IPS DF 19.7 (cell line): Measurements from ENCODE around the gene TMTC1.
A peak's percentile ranks its signal among the peaks of the same experiment; 100 is the strongest.

Experiments used
- DNase-seq: peaks from one replicate; pipeline ENCODE4 v3.0.0-alpha.2; 2013; ENCODE audit warnings: low read depth, low spot score

TMTC1 gene

GRCh38 chr12:29537298-29537697, 246.4 kb downstream of the TMTC1 start:
- DNase-seq = no peak

GRCh38 chr12:29534935-29535334, 248.8 kb downstream of the TMTC1 start:
- DNase-seq = no peak

- DNase-seq = no peak
Measured at GRCh38 chr12:29533815-29534489, 249.8 kb downstream of the TMTC1 start.

GRCh38 chr12:29531471-29531870, 252.3 kb downstream of the TMTC1 start:
- DNase-seq = no peak

GRCh38 chr12:29530436-29530835, 253.3 kb downstream of the TMTC1 start:
- DNase-seq = no peak

- no peak for DNase-seq
Measured at GRCh38 chr12:29528161-29528560, 255.6 kb downstream of the TMTC1 start.

GRCh38 chr12:29521951-29522350, 261.8 kb downstream of the TMTC1 start:
- DNase-seq = no peak

- DNase-seq = no peak
Measured at GRCh38 chr12:29519585-29520182, 264.1 kb downstream of the TMTC1 start.

- DNase-seq = no peak
Measured at GRCh38 chr12:29518407-29518806, 265.3 kb downstream of the TMTC1 start.

- no peak for DNase-seq
Measured at GRCh38 chr12:29517264-29517663, 266.5 kb downstream of the TMTC1 start.

- DNase-seq = no peak
Measured at GRCh38 chr12:29516431-29516875, 267.3 kb downstream of the TMTC1 start.

- DNase-seq = peak; percentile 15
Measured at GRCh38 chr12:29510591-29511185, 273.1 kb downstream of the TMTC1 start.

- DNase-seq = no peak
Measured at GRCh38 chr12:29509503-29509902, 274.2 kb downstream of the TMTC1 start.

GRCh38 chr12:29508949-29509348, 274.8 kb downstream of the TMTC1 start:
- no peak for DNase-seq

- no peak for DNase-seq
Measured at GRCh38 chr12:29505122-29505521, 278.6 kb downstream of the TMTC1 start.

- no peak for DNase-seq
Measured at GRCh38 chr12:29503283-29503682, 280.5 kb downstream of the TMTC1 start.

GRCh38 chr12:29499235-29499634, 284.5 kb downstream of the TMTC1 start:
- no peak for DNase-seq

GRCh38 chr12:29497588-29497987, 286.2 kb downstream of the TMTC1 start, which contains the start of gene OVCH1:
TSS of gene OVCH1 (minus strand) at chr12:29497686. CDS start at chr12:29497686, 0 bp downstream.
- DNase-seq = no peak

GRCh38 chr12:29492891-29493290, 290.9 kb downstream of the TMTC1 start:
- no peak for DNase-seq

- DNase-seq = no peak
Measured at GRCh38 chr12:29486972-29487371, 296.8 kb downstream of the TMTC1 start.

GRCh38 chr12:29463198-29463597, 320.5 kb downstream of the TMTC1 start:
- no peak for DNase-seq

GRCh38 chr12:29460082-29460481, 323.7 kb downstream of the TMTC1 start:
- DNase-seq = no peak

GRCh38 chr12:29455087-29455486, 328.7 kb downstream of the TMTC1 start:
- DNase-seq = no peak
